ENCODE measurements around the gene NAA40.

- TF ChIP-seq POLR2AphosphoS5 (IDR thresholded peaks at IDR 0.05; ENCODE audit: low read depth) = no peak
- TF ChIP-seq CTCF (IDR thresholded peaks at IDR 0.05; ENCODE audit: insufficient read depth, low read length) = no peak
Measured at GRCh38 chr11:63916837-63917691, 21.7 kb upstream of the NAA40 start, which contains the start of gene RCOR2.

Data from HL-60 (cell line).